DMS79 (cell line): ENCODE measurements around the gene NT5C3B.
"Not testable (repeated sequence)": the region's sequence is repeated elsewhere in the genome, so short reads cannot be mapped to it uniquely, and the experiment has no call there.

Source experiments
- DNase-seq: peaks from one replicate; lab custom pipeline; 2025; lab: John Stamatoyannopoulos, UW

Gene NT5C3B

GRCh38 chr17:41835800-41836549 lies at the start of gene NT5C3B:
TSS of gene NT5C3B (minus strand) at chr17:41836232. CDS start at chr17:41836193, 39 bp downstream.
- peak; percentile 29 for DNase-seq

GRCh38 chr17:41885733-41886132 lies 49.7 kb upstream of the NT5C3B start:
- no peak for DNase-seq

- no peak for DNase-seq
These were observed 46.7 kb upstream of the NT5C3B start for GRCh38 chr17:41882756-41883155.

GRCh38 chr17:41880130-41880529 lies 44.1 kb upstream of the NT5C3B start:
- no peak for DNase-seq

- not testable (repeated sequence) for DNase-seq
These were observed 38.2 kb upstream of the NT5C3B start for GRCh38 chr17:41874293-41874670.

GRCh38 chr17:41873559-41874292 lies 37.7 kb upstream of the NT5C3B start:
- DNase-seq: no peak

- no peak for DNase-seq
These were observed 35.8 kb upstream of the NT5C3B start for GRCh38 chr17:41871789-41872188.

GRCh38 chr17:41870627-41871026 lies 34.6 kb upstream of the NT5C3B start:
- DNase-seq: no peak

- DNase-seq: no peak
These were observed 34.1 kb upstream of the NT5C3B start for GRCh38 chr17:41870097-41870496.

GRCh38 chr17:41869426-41869825 lies 33.4 kb upstream of the NT5C3B start:
- no peak for DNase-seq

GRCh38 chr17:41868568-41868967 lies 32.5 kb upstream of the NT5C3B start:
- no peak for DNase-seq

- no peak for DNase-seq
These were observed 29.5 kb upstream of the NT5C3B start for GRCh38 chr17:41865596-41865893.

- DNase-seq: peak; percentile 76
These were observed 29.0 kb upstream of the NT5C3B start, which contains the start of gene KLHL11 for GRCh38 chr17:41864836-41865595. TSS of gene KLHL11 (minus strand) at chr17:41865423. CDS start at chr17:41865370, 53 bp downstream.

GRCh38 chr17:41864498-41864835 lies 28.4 kb upstream of the NT5C3B start:
- no peak for DNase-seq

- no peak for DNase-seq
These were observed 27.2 kb upstream of the NT5C3B start for GRCh38 chr17:41863074-41863848.

- DNase-seq: no peak
These were observed 24.4 kb upstream of the NT5C3B start for GRCh38 chr17:41860254-41860931.

- DNase-seq: not testable (repeated sequence)
These were observed 15.3 kb upstream of the NT5C3B start for GRCh38 chr17:41851382-41851781.

- DNase-seq: no peak
These were observed 13.4 kb upstream of the NT5C3B start for GRCh38 chr17:41849251-41849990.

GRCh38 chr17:41848788-41849187 lies 12.8 kb upstream of the NT5C3B start:
- DNase-seq: no peak

GRCh38 chr17:41844971-41845370 lies 8.9 kb upstream of the NT5C3B start:
- DNase-seq: no peak

- DNase-seq: not testable (repeated sequence)
These were observed 4.7 kb upstream of the NT5C3B start for GRCh38 chr17:41840781-41841180.
